Natural killer cell (primary cell): Measurements from ENCODE around the gene NECTIN1. TPM values are rescaled to one million over a fixed set of nuclear protein-coding genes. Genes with fewer than 3 reads are reported as not detected.

ENCODE experiments used
- ATAC-seq, 3 donors: fragments of 150-1000 bp in 2 of 3; fragments of 200-7000 bp in 1 of 3; cut with Tn5 transposase; 1 replicate in 1 of 3; 2 replicates in 2 of 3; pipeline ENCODE4 v1.10.0; 2021; ENCODE audit warnings: mild to moderate bottlenecking in 2 of 3, moderate library complexity in 2 of 3
- DNase-seq, 2 donors: peaks; one replicate each; pipeline versions ENCODE4 v3.0.0 to v3.0.0-alpha.2; 2013 to 2021; ENCODE audit warnings: mixed read lengths in 1 of 2
- H3K27ac ChIP-seq: one replicate; pipeline ENCODE4 v1.5.1; 2013; ENCODE audit warnings: mild to moderate bottlenecking, low read length
- H3K27me3 ChIP-seq: one replicate; pipeline ENCODE4 v1.6.1; 2013; ENCODE audit warnings: low read length; ENCODE audit not compliant: control insufficient read depth, insufficient read depth
- H3K36me3 ChIP-seq: one replicate; pipeline ENCODE4 v1.6.1; 2013; ENCODE audit warnings: low read length; ENCODE audit not compliant: control insufficient read depth, insufficient read depth
- H3K4me1 ChIP-seq: one replicate; pipeline ENCODE4 v1.6.1; 2013; ENCODE audit warnings: low read length; ENCODE audit not compliant: control insufficient read depth, insufficient read depth
- H3K4me3 ChIP-seq: one replicate; pipeline ENCODE4 v1.5.1; 2013; ENCODE audit warnings: low read length
- H3K9me3 ChIP-seq: one replicate; pipeline ENCODE4 v1.6.1; 2013; ENCODE audit warnings: low read length; ENCODE audit not compliant: control insufficient read depth, insufficient read depth
- H3K27ac Mint-ChIP-seq, 2 donors: one replicate each; pipeline ENCODE4 v1.8.0; 2022; ENCODE audit warnings: mild to moderate bottlenecking in 2 of 2, mixed read lengths in 2 of 2, moderate library complexity in 1 of 2
- H3K27me3 Mint-ChIP-seq, 2 donors: one replicate each; pipeline ENCODE4 v1.8.0; 2022; ENCODE audit warnings: low read depth in 2 of 2, mixed read lengths in 2 of 2
- H3K36me3 Mint-ChIP-seq: one replicate; pipeline ENCODE4 v1.8.0; 2022; ENCODE audit warnings: mixed read lengths
- H3K4me1 Mint-ChIP-seq, 2 donors: one replicate each; pipeline ENCODE4 v1.8.0; 2022; ENCODE audit warnings: mixed read lengths in 2 of 2
- H3K4me3 Mint-ChIP-seq: one replicate; pipeline ENCODE4 v1.8.0; 2022; ENCODE audit warnings: mild to moderate bottlenecking, moderate library complexity, mixed read lengths
- H3K9me3 Mint-ChIP-seq, 2 donors: one replicate each; pipeline ENCODE4 v1.8.0; 2022; ENCODE audit warnings: mixed read lengths in 2 of 2
- WGBS: methylation state at CpG from one replicate; pipeline ENCODE4 v1.1.7; 2013; ENCODE audit warnings: missing lambda C conversion rate; ENCODE audit not compliant: insufficient coverage; 5-methylcytosine and 5-hydroxymethylcytosine counted together
- intact Hi-C: fragments of 100-400 bp; cut with micrococcal nuclease; formaldehyde crosslinking; loops from one replicate; pipeline ENCODE4 v1.14.2; 2022
- total RNA-seq, 4 donors: library from RNA; stranded (reverse); fragments of 120-200 nt in 1 of 4; gene quantifications; one replicate each; pipeline versions ENCODE4 v1.2.3 to v1.2.4, GENCODE V29; 2013 to 2022
- TF ChIP-seq, protein P1 (sequence below): fragments of 200-600 bp; IDR thresholded peaks from one replicate; pipeline ENCODE4 v1.8.0; 2022; ENCODE audit warnings: antibody characterized with exemption

Gene NECTIN1
- total RNA-seq, 3 donors from 2014 or later (not counting 1 experiment from before 2014, with no cell fraction given): 5.8 to 18.8 (median 7.8) TPM

DNA sequence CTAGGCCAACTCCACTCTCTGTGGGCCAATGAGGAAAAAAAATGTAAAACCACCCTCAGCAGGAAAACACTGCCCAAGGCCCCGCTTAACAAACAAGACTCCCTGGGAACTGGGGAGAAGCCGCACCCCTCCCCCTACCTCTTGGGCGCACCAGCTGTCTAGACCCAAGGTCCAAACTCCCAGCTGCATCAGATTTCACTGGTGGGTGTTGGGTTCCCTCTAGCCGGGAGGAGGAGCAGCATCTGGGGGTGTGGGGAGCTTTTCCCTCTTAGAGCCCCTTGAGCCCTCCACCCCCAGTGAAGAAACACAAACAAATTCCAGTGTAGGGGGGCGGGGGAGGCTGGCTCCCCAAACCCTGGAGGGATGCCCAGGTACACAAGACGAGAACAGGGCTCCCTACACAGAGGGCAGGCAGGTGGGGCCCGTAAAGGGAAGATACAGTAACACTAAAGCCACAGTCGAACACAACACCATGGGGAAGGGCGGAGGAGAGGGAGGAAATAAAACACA is 64.9 kb downstream of the NECTIN1 start:
- ATAC-seq (no peak), DNase-seq (no peak)
- Histone ChIP-seq H3K9me3 (no peaks in the 10 kb centered on the region), H3K27me3 (no peaks in the 10 kb centered on the region), H3K36me3 (no peaks in the 10 kb centered on the region), H3K27ac (no peak overlapping the region), H3K4me3 (no peak overlapping the region), H3K4me1 (no peaks in the 10 kb centered on the region)
- 83% methylated on average over 7 of the region's 9 CpGs for WGBS
- Mint-ChIP-seq H3K4me3 (no peak overlapping the region), H3K27me3 (peaks cover 4 to 26% of the 10 kb centered on the region in 2 donors), H3K4me1 (no peaks in the 10 kb centered on the region), H3K27ac (no peak overlapping the region), H3K9me3 (no peaks in the 10 kb centered on the region), H3K36me3 (no peaks in the 10 kb centered on the region)
- intact Hi-C loops: no loop called here
- TF ChIP-seq, protein P1, sequence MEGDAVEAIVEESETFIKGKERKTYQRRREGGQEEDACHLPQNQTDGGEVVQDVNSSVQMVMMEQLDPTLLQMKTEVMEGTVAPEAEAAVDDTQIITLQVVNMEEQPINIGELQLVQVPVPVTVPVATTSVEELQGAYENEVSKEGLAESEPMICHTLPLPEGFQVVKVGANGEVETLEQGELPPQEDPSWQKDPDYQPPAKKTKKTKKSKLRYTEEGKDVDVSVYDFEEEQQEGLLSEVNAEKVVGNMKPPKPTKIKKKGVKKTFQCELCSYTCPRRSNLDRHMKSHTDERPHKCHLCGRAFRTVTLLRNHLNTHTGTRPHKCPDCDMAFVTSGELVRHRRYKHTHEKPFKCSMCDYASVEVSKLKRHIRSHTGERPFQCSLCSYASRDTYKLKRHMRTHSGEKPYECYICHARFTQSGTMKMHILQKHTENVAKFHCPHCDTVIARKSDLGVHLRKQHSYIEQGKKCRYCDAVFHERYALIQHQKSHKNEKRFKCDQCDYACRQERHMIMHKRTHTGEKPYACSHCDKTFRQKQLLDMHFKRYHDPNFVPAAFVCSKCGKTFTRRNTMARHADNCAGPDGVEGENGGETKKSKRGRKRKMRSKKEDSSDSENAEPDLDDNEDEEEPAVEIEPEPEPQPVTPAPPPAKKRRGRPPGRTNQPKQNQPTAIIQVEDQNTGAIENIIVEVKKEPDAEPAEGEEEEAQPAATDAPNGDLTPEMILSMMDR: no peak

DNA sequence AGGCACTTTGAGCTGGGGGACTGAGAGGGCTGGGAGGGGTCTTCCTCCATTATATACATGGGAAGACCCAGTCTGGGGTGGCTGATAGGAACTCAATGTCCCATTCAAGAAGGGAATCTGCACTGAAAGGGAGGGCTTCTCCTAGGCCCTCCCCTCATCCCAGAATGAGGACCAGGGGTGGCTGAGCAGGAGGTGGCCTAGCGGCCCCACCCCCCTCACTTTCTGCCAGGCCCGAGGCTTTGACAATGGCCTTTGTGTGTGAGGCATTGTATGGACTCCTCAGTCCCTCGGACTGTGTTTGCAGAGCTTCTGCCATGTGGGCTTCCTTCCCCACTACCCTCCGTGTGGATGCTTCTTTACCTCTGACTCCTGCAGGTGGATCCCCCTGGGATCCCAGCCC is 65.7 kb downstream of the NECTIN1 start:
- no peaks in the 10 kb centered on the region for H3K9me3 Mint-ChIP-seq
- DNase-seq (no peak), ATAC-seq (no peak)
- H3K36me3 Mint-ChIP-seq: no peaks in the 10 kb centered on the region
- no peaks in the 10 kb centered on the region for H3K27me3 ChIP-seq
- H3K9me3 ChIP-seq: no peaks in the 10 kb centered on the region
- WGBS: 87% methylated on average over 3 of the region's 4 CpGs
- H3K27ac ChIP-seq: no peak overlapping the region
- TF ChIP-seq, protein P1: no peak
- intact Hi-C loops: no loop called here
- H3K4me3 Mint-ChIP-seq: no peak overlapping the region
- H3K27ac Mint-ChIP-seq: no peak overlapping the region
- H3K4me1 ChIP-seq: no peaks in the 10 kb centered on the region
- no peak overlapping the region for H3K4me3 ChIP-seq
- H3K27me3 Mint-ChIP-seq: peaks cover 4 to 20% of the 10 kb centered on the region in 2 donors
- no peaks in the 10 kb centered on the region for H3K36me3 ChIP-seq
- no peaks in the 10 kb centered on the region for H3K4me1 Mint-ChIP-seq

DNA sequence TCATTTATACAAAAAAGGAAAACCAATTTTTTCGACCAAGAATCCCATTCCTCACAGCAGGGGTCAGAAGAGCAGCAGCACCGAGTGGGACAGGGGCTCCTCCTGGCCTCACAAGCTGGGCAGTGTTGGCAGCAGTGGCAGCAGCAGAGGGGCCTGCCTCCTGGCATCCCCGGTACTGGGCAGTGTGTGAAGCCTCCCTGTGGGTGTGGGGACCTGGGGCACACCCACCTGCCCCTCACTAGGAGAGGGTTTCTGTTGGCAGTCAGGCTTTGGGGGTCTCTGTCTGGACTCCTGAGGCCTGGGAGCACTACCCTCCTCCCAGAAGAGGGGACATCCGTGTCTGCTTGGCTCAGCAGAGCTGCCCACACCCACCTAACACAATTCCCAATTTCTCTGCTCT is 67.8 kb downstream of the NECTIN1 start:
- H3K27me3 ChIP-seq: no peaks in the 10 kb centered on the region
- no peak overlapping the region for H3K4me3 ChIP-seq
- Mint-ChIP-seq H3K4me1 (no peaks in the 10 kb centered on the region), H3K4me3 (no peak overlapping the region), H3K9me3 (no peaks in the 10 kb centered on the region), H3K36me3 (no peaks in the 10 kb centered on the region), H3K27ac (no peak overlapping the region), H3K27me3 (no peaks in the 10 kb centered on the region)
- DNase-seq (no peak), ATAC-seq (no peak)
- no peaks in the 10 kb centered on the region for H3K36me3 ChIP-seq
- H3K27ac ChIP-seq: no peak overlapping the region
- H3K9me3 ChIP-seq: no peaks in the 10 kb centered on the region
- TF ChIP-seq, protein P1: no peak
- intact Hi-C loops: no loop called here
- 79% methylated on average over 3 of the region's 4 CpGs for whole genome bisulfite sequencing
- H3K4me1 ChIP-seq: no peaks in the 10 kb centered on the region

DNA sequence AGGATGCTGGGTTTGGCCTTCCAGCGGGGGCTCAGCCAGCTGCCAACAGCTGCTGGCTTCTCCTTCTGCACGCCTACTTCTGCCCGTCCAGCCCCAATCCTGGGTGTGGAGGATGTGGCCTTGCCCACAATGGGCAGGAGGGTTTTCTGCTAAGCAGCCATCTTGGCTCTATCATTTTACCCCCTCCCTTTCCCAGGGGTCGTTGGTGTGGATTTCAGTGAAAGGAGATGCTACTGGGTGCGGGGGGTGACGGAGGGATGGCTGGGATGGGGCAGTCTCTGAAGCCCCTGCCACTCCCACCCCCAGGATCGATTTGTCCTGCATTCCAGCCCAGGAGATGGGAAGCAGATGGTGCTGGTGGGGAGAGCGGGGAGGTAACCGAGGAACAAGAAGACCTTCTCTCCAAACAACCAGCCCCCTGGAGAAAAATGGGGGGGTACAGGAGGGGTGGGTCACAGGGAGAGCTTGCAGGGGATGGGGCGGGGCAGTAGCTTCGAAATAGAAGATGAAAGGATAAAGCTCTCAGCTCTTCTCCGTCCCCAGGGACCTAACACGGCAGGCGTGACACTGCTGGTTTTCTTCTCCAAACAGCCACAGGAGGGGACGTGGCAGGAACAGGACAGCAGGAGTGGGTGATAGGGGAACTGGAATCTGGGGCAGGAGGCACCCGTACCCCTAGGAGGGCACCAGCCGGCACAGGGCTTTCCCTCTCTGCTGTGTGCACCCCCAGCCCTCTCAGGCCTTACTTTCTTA is 68.9 kb downstream of the NECTIN1 start:
- TF ChIP-seq, protein P1: no peak
- no peaks in the 10 kb centered on the region for H3K4me1 Mint-ChIP-seq
- Histone ChIP-seq H3K27ac (no peak overlapping the region), H3K4me1 (no peaks in the 10 kb centered on the region), H3K27me3 (no peaks in the 10 kb centered on the region), H3K36me3 (no peaks in the 10 kb centered on the region), H3K9me3 (no peaks in the 10 kb centered on the region), H3K4me3 (no peak overlapping the region)
- H3K4me3 Mint-ChIP-seq: no peak overlapping the region
- intact Hi-C loops: no loop called here
- H3K27me3 Mint-ChIP-seq: no peaks in the 10 kb centered on the region
- H3K27ac Mint-ChIP-seq: no peak overlapping the region
- no peaks in the 10 kb centered on the region for H3K36me3 Mint-ChIP-seq
- 80% methylated on average over 11 of the region's 17 CpGs for WGBS
- DNase-seq (no peak), ATAC-seq (no peak)
- H3K9me3 Mint-ChIP-seq: no peaks in the 10 kb centered on the region
